HS-5 (cell line): ENCODE measurements around the gene TRAPPC10.

Experiments used
- DNase-seq: peaks from one replicate; pipeline ENCODE4 v3.0.0-alpha.2; 2012; ENCODE audit warnings: low read depth

TRAPPC10 gene

DNA sequence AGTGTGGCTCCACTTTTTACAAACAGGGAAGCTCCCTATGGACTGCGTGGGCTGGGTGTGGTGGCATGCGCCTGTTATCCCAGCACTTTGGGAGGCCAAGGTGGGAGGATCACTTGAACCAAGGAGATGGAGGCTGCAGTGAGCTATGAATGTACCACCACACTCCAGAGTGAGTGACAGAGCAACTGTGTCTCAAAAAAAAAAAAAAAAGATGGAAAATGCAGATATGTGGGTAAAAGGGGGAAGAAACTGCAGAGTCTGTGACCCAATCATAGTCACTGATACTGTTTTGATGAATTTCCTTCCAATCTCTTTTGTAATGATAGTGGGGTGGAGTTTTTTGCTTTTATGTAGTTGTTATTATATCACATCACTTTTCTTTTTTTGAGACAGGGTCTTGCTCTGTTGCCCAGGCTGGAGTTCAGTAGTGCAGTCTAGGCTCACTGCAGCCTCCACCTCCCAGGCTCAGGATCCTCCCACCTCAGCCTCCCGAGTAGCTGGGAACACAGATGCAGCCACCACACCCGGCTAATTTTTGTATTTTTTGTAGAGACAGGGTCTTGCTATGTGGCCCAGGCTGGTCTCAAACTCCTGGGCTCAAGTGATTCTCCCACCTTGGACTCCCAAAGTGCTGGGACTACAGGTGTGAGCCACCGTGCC lies 8.7 kb upstream of the TRAPPC10 start:
- DNase-seq = no peak

DNA sequence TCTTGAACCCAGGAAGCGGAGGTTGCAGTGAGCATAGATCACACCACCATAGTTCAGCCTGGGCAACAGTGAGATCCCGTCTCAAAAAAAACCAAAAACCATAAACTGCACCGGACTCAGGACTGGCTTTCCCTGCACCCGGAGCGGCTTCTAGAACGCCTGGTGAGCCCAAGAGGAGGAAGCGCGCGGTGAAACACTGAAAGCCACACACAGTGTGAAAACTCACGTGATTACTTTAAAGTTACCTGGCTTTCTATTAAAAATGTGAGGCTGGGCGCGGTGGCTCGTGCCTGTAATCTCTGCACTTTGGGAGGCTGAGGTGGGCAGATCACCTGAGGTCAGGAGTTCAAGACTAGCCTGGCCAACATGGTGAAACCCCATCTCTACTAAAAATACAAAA lies 7.0 kb upstream of the TRAPPC10 start:
- no peak for DNase-seq

DNA sequence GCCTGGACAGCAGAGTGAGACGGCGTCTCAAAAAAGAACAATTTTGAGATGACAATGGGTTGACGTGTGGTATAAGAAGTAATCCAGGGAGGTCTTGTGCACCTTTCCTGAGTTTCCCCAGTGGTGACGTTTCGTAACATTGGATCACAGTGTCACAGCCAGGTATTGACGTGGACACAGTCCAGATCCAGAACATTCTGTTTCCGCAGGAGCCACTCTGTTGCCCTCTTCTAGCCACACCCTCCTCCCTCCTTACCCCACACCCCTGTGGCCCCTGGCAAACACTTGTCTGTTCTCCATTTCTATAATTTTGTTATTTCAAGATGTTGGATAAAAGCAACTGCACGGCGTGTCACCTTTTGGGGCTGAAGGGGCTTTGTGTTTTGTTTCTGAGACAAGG lies 6.5 kb upstream of the TRAPPC10 start:
- no peak for DNase-seq

DNA sequence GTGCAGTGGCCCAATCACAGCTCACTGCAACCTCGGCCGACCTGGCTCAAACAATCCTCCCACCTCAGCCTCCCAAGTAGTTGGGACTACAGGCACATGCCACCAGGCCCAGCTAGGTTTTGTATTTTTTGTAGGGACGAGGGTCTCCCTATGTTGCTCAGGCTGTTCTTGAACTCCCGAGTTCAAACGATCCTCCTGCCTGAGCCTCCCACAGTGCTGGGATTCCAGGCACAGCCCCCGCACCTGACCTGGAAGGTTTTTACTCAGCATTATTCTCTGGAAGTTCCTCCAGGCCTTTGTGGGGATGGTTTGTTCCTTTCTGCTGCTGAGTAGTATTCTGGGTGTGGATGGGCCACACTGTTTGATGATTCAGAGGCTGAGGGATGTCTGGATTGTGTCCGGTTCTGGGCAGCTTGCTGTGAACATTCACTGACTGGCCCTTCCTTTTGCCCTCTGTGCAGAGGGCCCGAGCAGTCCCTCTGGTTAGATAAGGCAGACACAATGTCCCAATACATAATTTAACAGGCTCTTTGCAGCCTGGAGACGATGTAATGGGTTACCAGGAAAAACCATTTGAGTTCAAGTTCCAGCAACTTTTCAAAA lies 6.0 kb upstream of the TRAPPC10 start:
- peak; percentile 67 for DNase-seq

DNA sequence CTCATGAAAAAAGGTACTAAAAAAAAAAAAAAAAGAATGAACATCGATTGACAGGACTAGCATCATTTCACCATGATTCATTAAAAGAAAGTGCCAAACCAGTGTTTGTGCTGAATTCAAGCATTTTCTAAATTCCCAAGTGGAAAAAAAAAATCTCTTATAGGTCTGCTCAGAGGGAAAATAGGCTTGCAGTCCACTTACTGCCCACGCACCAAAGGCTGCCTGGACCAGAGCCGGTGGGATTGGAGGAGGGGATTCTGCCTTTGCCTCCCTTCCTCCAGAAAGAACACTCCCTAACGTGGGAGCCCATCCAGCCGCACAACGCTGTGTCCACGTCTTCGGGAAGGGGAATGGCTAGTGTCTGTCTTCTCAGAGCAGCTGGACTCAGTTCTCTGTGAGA lies 5.5 kb upstream of the TRAPPC10 start:
- no peak for DNase-seq

DNA sequence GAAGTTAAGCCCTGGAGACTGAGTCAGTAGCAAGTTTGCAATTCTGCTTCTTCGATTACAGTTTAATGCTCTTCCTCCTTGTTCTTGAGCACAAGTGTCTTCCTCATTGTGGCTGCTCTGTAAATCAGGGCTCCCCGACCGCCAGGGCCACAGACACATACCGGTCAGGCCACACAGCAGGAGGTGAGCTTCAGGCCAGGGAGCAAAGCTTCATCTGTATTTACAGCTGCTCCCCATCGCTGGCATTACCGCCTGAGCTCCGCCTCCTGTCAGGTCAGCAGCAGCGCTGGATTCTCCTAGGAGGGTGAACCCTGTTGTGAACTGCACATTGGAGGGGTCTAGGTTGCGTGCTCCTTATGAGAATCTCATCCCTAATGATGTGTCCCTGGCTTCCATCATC lies 1.7 kb upstream of the TRAPPC10 start:
- DNase-seq = no peak

DNA sequence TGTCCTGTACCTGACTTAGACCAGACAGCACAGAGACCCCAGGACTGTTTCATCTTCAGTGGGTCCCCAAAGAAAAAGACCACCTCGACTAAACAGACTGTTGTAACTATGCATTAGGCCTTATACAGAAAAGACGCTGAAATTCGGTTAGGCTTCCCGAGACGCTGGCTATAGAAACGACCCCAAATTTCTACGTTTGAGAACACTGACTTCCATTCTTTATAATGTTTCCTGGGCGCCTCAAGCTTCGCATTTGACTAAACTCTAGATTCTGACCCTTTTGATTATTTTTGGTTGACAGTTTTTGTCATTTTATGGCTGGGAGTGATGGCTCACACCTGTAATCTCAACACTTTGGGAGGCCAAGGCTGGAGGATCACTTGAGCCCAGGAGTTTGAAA lies 986 bp upstream of the TRAPPC10 start:
- no peak for DNase-seq

DNA sequence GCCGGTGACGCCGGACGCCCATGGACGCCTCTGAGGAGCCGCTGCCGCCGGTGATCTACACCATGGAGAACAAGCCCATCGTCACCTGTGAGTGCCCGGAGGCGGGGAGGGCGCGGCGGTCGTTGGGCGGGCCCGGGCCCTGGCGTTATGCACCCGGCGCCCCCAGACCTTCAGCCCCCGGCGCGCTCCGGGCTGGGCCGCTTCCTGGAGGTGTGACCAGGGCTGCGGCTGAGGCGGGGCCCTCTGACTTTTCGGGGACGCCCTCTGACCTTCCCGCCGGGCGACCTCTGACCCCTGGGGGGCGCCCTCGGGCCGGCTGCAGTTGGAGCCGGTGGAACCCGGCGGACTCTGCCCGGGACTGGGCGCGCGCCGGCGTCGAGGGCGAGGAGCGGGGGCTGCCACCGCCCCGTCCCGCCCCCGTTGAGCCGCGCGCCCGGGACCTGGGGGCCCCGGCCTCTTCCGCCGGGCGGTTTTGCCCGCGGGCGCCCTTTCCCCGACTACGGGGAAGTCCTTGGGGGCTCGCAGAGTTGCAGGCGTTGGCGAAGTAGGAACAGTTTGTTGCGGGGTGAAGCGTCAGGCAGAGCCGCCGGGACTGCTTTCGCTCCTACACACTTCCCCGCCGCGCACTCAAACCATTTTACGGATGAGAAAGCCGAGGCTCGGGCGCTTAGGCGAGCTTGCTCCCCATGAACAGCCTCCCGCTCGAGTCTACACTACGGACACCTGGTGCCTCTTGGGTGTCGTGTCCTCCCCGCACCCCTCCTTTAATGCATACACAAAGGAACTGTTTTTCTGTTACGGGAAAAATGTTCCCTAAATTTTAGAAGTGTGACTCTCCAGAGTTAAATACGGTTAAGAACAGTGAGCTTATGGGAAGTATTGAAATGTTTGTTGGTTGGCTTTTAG lies 618 bp downstream of the TRAPPC10 start:
- DNase-seq = no peak

DNA sequence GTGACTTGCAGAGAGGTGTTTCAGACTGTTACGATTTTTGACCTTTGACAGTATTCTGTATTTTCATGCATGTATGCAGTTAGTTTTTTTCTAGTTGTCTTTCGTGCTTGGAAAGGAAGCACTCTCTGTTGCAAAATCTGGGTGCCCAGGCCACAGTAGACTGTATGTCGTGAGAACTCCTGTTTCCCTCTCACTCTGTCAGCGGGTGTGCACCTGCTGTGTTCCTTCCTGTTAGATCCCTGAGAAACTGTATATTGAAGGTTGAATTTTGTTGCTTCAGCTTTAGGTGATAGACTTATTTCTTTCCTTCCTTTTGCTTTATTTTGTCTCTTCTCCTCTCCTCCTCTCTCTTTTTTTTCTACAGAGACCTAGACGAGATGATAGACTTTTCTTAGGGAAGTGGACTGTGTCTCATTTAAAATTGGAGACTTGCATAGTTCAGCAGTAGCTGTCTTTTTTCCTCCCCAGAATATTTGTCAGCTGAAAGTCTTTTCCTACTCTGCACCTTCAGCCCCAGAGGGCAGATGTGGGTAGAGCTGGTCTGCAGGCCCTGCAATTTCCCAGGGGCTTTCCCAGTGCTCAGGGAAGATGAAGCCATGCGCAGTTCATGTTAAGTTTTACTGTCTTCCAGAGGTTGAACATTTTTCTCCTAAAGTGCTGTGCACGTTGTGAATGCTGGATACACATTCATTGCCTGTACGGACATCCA lies 1.4 kb downstream of the TRAPPC10 start:
- no peak for DNase-seq

DNA sequence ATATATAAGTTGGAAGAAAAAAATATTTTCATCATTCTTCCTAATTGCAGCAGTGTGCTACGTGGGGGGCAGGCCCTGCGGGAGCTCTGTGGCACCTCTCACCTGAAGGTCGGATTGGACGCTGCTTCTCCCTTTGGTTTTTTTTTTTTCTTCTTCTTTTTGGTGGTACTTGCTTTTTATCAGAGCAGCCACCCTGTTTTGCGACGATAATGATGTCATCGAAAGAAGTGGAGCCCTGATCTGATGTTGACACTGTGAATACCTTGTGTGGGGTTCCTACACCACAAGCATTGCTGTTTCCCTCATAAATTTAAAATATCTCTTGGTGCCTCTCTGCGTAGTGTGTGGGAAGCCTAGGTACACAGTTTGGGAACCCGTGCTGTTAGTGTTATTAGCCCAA lies 5.5 kb downstream of the TRAPPC10 start:
- no peak for DNase-seq

DNA sequence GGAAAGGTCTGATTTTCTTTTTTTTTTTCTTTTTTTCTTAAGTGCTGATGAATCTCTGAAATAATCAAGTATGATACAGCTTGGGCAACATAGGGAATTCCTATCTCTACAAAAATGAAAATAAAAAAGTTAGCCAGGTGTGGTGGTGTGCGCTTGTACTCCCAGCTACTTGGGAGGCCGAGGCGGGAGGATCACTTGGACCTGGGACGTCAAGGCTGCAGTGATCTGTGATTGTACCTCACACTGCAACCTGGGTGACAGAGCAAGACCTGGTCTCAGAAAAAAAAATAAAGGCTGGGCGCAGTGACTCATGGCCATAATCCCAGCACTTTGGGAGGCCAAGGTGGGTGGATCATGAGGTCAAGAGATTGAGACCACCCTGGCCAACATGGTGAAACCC lies 6.0 kb downstream of the TRAPPC10 start:
- DNase-seq = no peak

DNA sequence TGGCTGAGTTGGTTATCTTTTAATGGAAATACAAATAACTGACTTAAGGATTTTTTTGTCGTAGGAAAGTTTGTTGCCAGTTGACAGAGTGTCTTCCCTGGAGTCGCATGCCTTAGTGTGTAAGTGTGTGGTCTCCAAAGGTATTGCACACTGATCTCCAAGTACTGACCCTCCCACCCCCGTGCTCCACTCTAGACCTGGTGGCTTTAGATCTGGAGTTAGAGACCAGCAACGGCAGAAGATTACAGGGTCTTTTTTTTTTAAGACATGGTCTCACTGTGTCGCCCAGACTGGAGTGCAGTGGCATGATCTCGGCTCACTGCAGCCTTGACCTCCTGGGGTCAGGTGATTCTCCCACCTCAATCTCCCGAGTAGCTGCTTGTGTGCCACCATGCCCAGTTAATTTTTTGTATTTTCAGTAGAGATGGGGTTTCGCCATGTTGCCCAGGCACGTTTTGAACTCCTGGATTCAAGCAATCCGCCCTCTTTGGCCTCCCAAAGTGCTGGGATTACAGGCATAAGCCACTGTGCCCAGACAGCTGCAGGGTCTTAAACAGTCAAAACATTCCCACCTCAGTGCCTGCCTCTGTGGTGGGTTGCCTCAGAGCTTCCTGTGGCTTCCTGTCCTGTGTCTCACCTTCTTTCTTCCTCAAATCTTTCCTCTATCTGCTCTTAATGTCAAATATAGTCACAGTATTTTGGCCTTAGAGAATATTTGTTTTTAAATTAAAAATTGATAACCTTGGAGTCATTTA lies 6.9 kb downstream of the TRAPPC10 start:
- DNase-seq = no peak

DNA sequence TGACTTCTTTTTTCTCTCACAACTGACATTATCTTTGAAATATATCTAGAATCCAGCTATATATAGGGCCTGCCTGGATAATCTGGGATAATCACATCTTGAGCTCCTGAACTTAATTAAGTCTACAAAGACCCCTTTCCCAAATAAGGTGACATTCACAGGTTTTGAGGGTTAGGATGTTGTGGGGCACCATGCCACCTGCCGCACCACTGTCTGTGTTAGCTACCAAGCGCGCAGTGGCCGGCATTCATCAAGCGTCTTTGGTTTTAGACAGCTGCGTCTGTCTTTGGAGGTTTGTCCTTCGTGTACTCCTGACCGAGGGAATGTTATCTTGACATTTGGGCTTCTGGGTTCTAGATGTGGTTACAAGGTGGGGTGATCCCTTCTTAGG lies 7.5 kb downstream of the TRAPPC10 start:
- DNase-seq = no peak

DNA sequence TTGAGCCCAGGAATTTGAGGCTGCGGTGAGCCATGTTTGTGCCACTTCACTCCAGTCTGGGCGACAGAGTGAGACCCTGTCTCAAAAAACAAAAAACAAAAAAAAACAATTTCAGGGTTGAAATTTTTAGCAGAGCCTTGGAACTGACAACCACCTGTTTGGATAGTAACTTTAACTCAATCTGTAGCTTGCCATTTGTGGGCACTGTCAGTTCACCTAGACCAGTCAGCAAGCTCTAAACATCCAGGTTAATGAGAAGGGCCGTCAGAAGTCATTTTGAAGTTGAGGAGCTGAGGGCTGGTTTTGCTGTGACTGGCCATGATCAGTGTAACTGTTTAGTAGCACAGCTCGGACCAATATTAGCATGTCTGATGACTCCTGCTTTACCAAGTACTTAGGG lies 8.4 kb downstream of the TRAPPC10 start:
- no peak for DNase-seq

DNA sequence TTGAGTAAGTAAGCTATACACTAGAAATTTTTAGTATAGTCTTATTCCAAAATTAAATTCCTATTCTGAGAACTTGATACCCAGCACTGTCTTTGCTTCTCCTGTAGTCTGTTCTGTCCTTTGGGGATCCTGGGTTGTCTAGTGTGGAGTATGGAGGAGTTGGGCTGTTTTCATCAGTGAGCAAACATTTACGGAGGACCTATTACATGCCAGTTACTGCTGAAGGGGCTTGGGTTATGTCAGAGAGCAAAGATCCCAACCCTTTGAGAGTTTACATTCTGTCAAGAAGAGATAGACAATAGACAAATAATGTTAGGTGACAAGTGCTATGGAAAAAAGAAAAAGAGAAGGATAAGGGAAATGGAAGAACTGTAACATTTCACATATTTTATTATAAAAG lies 9.0 kb downstream of the TRAPPC10 start:
- no peak for DNase-seq

DNA sequence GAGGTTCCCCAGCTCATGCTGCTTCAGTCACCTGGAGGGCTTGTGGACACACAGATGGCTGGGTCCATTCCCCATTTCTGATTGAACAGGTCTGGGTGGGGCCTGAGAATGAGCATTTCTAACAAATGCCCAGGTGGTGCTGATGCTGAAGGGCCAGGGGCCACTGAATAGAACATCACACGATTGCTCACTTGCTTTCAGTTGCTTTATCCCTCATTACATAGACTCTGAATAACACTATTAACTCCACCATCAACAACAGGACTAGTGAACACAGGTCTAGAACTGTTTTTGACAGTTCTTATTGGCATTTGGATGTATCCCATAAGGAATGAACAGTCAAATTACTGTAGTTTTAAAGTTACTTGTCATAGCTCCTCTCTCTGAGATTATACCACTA lies 12.1 kb downstream of the TRAPPC10 start:
- no peak for DNase-seq

DNA sequence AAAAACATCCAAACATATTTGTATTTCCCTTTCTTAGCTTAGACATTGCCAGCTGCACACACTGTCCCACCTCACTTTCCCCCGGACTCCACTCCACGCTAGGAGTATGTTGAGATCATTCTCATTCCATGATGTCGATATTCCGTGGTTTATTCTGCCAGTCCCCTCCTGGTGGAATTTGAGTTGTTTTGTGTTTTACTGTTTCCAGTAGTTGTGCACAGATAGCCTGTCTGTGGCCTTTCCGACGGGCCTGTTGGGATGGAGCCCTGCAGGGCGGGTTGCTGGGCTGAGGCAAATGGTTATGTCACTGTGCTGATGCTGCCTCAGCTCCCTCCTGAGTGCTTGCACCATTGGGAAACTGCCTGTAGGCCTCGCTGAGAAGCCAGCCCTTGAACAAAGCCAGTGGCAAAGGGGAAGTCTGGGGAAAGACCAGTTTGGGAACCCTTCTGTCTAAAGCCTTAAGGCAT lies 12.8 kb downstream of the TRAPPC10 start:
- no peak for DNase-seq

DNA sequence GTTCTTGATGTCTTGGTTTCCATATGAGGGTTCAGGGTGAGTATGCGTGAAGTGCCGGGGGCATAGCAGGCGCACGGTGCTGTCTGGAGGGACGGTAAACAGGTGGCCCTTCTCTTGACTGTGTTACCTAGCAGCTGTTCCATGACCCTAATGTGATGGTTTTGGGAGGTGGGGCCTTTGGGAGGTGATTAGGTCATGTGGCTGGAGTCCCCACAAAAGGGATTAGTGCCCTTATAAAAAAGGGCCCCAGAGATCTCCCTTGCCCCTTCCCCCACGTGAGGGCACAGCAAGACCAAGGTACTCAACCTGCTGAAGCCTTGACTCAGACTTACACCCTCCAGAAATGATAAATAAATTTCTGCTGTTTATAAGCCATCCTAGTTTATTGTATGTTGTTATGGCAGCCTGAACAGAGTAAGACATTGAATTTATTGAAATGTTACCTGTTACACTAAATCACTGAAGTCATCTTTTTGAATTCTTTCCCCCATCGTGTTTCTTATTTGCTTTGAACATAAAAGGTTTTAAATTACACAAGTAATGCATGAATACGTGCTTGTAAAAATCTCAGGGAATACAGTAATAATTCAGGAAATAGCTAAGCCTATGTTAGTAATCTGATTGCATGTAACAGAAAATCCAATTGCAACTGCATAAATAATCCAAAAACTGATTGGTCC lies 15.6 kb downstream of the TRAPPC10 start:
- no peak for DNase-seq

DNA sequence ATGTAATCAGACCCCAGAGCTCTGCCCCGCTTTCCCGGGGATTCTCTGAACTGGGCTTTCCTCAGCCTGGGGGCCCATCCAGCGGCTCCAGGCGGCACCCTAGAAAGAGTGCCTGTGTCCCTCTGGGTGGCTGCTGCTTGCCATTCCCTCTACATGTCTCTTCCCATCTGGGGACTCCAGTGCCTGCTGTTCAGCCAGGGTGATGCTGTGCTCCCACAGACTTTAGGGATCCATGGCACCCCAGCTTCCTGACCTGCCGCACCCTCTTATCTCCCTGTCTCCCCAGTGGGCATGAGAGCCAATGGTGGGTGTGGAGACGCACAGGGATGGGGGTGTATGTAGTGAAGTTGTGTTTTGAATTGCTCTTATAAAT lies 16.2 kb downstream of the TRAPPC10 start:
- no peak for DNase-seq

DNA sequence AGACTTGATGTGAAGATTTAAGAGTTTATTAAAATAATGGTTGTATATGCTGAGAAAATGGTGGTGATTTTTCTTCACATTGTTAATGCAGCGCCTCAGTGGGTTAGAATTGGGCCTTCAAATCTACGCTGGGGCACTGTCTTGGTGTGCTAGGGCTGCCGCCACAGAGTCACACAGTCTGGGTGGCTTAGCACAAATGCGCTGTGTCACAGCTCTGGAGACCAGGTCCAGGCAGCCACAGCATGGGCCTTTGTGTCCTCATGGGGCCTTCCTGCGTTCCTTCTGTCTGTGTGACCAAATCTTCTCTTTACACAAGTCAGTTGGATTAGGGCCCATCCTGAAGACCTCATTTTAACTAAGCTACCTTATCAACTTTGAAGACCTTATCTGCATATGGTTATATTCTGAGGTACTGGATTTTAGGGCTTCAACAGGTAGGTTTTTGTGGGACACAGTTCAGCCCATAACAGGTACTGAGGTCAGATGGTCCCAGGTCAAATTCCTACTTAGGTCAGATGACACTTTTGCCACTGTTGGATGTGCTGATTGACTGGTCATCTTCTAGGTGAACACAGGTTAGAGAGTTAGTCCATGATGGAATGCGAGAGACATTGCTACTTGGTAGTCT lies 17.5 kb downstream of the TRAPPC10 start:
- no peak for DNase-seq

DNA sequence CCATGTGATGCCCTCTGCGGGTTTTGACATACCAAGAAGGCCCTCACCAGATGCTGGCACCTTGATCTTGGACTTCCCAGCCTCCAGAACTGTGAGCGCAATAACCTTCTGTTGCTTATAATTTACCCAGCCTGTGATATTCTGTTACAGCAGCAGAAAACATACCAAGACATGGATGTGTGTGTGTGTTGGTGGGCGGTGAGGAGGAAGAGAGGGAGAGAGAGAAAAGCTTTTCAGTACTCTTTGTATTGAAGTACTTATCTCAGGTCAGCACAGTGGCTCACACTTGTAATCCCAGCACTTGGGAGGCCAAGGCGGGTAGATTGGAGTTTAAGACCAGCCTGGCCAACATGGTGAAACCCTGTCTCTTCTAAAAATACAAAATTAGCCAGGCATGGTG lies 23.1 kb downstream of the TRAPPC10 start:
- no peak for DNase-seq
